Measurements from ENCODE around the gene MAX. TPM values are rescaled to one million over a fixed set of nuclear protein-coding genes. Genes with fewer than 3 reads are reported as not detected.

Gene MAX
- total RNA-seq, 6 experiments from 2014 or later, result 79.0 to 95.6 (median 81.9) TPM

- Mint-ChIP-seq H3K27me3 (ENCODE audit: insufficient read depth) (no peaks in the 10 kb centered on the region), H3K9me3 (no peaks in the 10 kb centered on the region), H3K36me3 (ENCODE audit: low read depth) (peaks cover 8% of the 10 kb centered on the region), H3K4me1 (ENCODE audit: low read depth) (peaks cover 14% of the 10 kb centered on the region), H3K27ac (no peak overlapping the region), H3K4me3 (no peak overlapping the region)
- no peak for TF ChIP-seq CTCF (IDR thresholded peaks at IDR 0.05)
- DNase-seq, result no peak
These were observed 57.7 kb downstream of the MAX start for GRCh38 chr14:65044596-65044959.

- no peaks in the 10 kb centered on the region for H3K27me3 Mint-ChIP-seq (ENCODE audit: insufficient read depth)
- no peak for DNase-seq
- TF ChIP-seq CTCF (IDR thresholded peaks at IDR 0.05), result no peak
- H3K27ac Mint-ChIP-seq, result no peak overlapping the region
- no peak overlapping the region for H3K4me3 Mint-ChIP-seq
- peaks cover 8% of the 10 kb centered on the region for H3K36me3 Mint-ChIP-seq (ENCODE audit: low read depth)
- H3K4me1 Mint-ChIP-seq (ENCODE audit: low read depth), result peaks cover 14% of the 10 kb centered on the region
- no peaks in the 10 kb centered on the region for H3K9me3 Mint-ChIP-seq
These were observed 58.3 kb downstream of the MAX start for GRCh38 chr14:65043893-65044595.

- Mint-ChIP-seq H3K36me3 (ENCODE audit: low read depth) (peaks cover 8% of the 10 kb centered on the region), H3K4me3 (no peak overlapping the region), H3K27ac (no peak overlapping the region), H3K27me3 (ENCODE audit: insufficient read depth) (no peaks in the 10 kb centered on the region), H3K9me3 (no peaks in the 10 kb centered on the region), H3K4me1 (ENCODE audit: low read depth) (peaks cover 9% of the 10 kb centered on the region)
- DNase-seq, result no peak
- no peak for TF ChIP-seq CTCF (IDR thresholded peaks at IDR 0.05)
These were observed 59.5 kb downstream of the MAX start for GRCh38 chr14:65042731-65043372.

GRCh38 chr14:65042296-65042695, 60.0 kb downstream of the MAX start:
- Mint-ChIP-seq H3K9me3 (no peaks in the 10 kb centered on the region), H3K36me3 (ENCODE audit: low read depth) (peaks cover 2% of the 10 kb centered on the region), H3K27ac (no peak overlapping the region), H3K4me3 (no peak overlapping the region), H3K4me1 (ENCODE audit: low read depth) (peaks cover 3% of the 10 kb centered on the region), H3K27me3 (ENCODE audit: insufficient read depth) (no peaks in the 10 kb centered on the region)
- no peak for DNase-seq
- TF ChIP-seq CTCF (IDR thresholded peaks at IDR 0.05), result no peak

GRCh38 chr14:65041434-65041915, 60.8 kb downstream of the MAX start:
- no peak for TF ChIP-seq CTCF (IDR thresholded peaks at IDR 0.05)
- Mint-ChIP-seq H3K9me3 (no peaks in the 10 kb centered on the region), H3K4me3 (no peak overlapping the region), H3K27ac (no peak overlapping the region), H3K4me1 (ENCODE audit: low read depth) (no peaks in the 10 kb centered on the region), H3K36me3 (ENCODE audit: low read depth) (no peaks in the 10 kb centered on the region; the same call in 1 of the 2 replicates), H3K27me3 (ENCODE audit: insufficient read depth) (no peaks in the 10 kb centered on the region)
- DNase-seq, result no peak

Measured in HFFc6 (cell line).